ENCODE results near the gene POLRMT.

DNA sequence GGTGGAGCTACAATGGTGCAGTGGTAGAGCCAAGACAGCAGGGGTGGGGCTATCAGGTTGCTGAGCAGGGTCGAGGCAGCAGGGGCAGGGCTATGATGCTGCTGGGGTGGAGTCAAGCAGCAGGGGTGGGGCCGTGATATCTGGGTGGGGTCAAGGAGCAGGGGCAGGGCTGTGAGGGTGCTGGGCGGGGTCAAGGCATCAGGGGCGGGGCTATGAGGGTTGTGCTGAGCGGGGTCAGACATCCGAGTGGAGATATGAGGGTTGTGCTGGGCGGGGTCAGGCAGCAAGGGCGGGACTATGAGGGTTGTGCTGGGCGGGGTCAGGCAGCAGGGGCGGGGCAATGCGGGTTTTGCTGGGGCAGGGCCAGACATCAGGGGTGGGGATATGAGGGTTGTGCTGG is 29.0 kb downstream of the POLRMT start:
- TF ChIP-seq RFX5 (IDR thresholded peaks at IDR 0.05; ENCODE audit: low read length): no peak
- TF ChIP-seq FOXJ3 (CRISPR knock-in tag; IDR thresholded peaks at IDR 0.05): no peak
- TF ChIP-seq CTCF (IDR thresholded peaks at IDR 0.05): no peak
- no peak for TF ChIP-seq EP300 (IDR thresholded peaks at IDR 0.05; ENCODE audit: borderline replicate concordance in 1 of 2, low read depth in 1 of 2, low read length in 1 of 2)
- TF ChIP-seq SIN3A (IDR thresholded peaks at IDR 0.05; ENCODE audit: borderline replicate concordance, low read depth, low read length): no peak
- TF ChIP-seq GATA2 (CRISPR knock-in tag; IDR thresholded peaks at IDR 0.05): no peak

All from SK-N-SH (cell line).